Heart left ventricle (tissue), 16 donors: Measurements from ENCODE around the gene AMBN. TPM values are rescaled to one million over a fixed set of nuclear protein-coding genes. Genes with fewer than 3 reads are reported as not detected.

Experiments
- ATAC-seq, 4 donors: fragments of 200-7000 bp; cut with Tn5 transposase; one replicate each; pipeline ENCODE4 v1.9.1; 2020 to 2022; ENCODE audit warnings: moderate library complexity in 4 of 4, mild to moderate bottlenecking in 3 of 4, moderate number of reproducible peaks in 1 of 4
- DNase-seq, 5 donors: peaks; one replicate each; pipeline ENCODE4 v3.0.0-alpha.2; 2020
- H3K27ac ChIP-seq, 12 donors: fragments of 200-600 bp; sonication (generic) in 4 of 12; one replicate each; pipeline versions ENCODE4 v1.5.0 to v1.8.0; 2016 to 2022; ENCODE audit warnings: mild to moderate bottlenecking in 2 of 12
- H3K27me3 ChIP-seq, 9 donors: fragments of 200-600 bp; sonication (generic) in 2 of 9; one replicate each; pipeline versions ENCODE4 v1.5.1 to v1.8.0; 2016 to 2022; ENCODE audit warnings: mild to moderate bottlenecking in 3 of 9
- H3K36me3 ChIP-seq, 9 donors: fragments of 200-600 bp; sonication (generic) in 2 of 9; one replicate each; pipeline versions ENCODE4 v1.5.0 to v1.8.0; 2018 to 2022; ENCODE audit warnings: mild to moderate bottlenecking in 2 of 9
- H3K4me1 ChIP-seq, 12 donors: fragments of 200-600 bp; sonication (generic) in 4 of 12; one replicate each; pipeline versions ENCODE4 v1.5.0 to v1.8.0; 2016 to 2022; ENCODE audit warnings: mild to moderate bottlenecking in 3 of 12
- H3K4me3 ChIP-seq, 12 donors: fragments of 200-600 bp; sonication (generic) in 4 of 12; one replicate each; pipeline versions ENCODE4 v1.5.0 to v1.8.0; 2017 to 2022; ENCODE audit warnings: mild to moderate bottlenecking in 9 of 12, moderate library complexity in 4 of 12
- H3K9me3 ChIP-seq, 12 donors: fragments of 200-600 bp; sonication (generic) in 4 of 12; one replicate each; pipeline versions ENCODE4 v1.5.0 to v1.8.0; 2016 to 2022; ENCODE audit warnings: mild to moderate bottlenecking in 1 of 12
- POLR2A ChIP-seq, 2 donors: fragments of 450-650 bp; IDR thresholded peaks; one replicate each; pipeline ENCODE4 v1.6.1; 2017; ENCODE audit warnings: antibody characterized with exemption in 2 of 2, mild to moderate bottlenecking in 2 of 2, moderate library complexity in 2 of 2
- WGBS, 4 donors: extraction: QIAGEN DNeasy Blood & Tissue Kit in 2 of 4; methylation state at CpG; one replicate each; pipeline versions ENCODE4 v1.1.5 to v1.1.7; 2013 to 2018; 5-methylcytosine and 5-hydroxymethylcytosine counted together
- intact Hi-C, 10 donors: fragments of 100-400 bp; cut with DNase I; formaldehyde crosslinking; loops; one replicate each; pipeline versions ENCODE4 v1.11.1 to v1.14.2; 2022
- polyA plus RNA-seq, 2 donors: library from polyadenylated mRNA; stranded (reverse); fragments of 200-250 nt; gene quantifications; one replicate each; pipeline ENCODE4 v1.2.3, GENCODE V29; 2013
- total RNA-seq, 9 donors: library from RNA; depleted of rRNA in 2 of 9; stranded (reverse); fragments of >200 nt in 2 of 9; fragmentation: NEBNext Ultra II Directional in 3 of 9; extraction: Animal tissue kit (Norgen Biotek cat#: 25700) in 3 of 9; gene quantifications; one replicate each; pipeline versions ENCODE4 v1.1.0 to v1.2.4, GENCODE V29; 2016 to 2023
- TF ChIP-seq, protein P1 (sequence below), 12 donors: fragments of 200-600 bp; sonication (generic) in 4 of 12; IDR thresholded peaks; one replicate each; pipeline versions ENCODE4 v1.5.0 to v1.8.0; 2018 to 2022; ENCODE audit warnings: antibody characterized with exemption in 12 of 12, mild to moderate bottlenecking in 5 of 12
- donor health status: ischemic (EF 13 %, LVEDD 7.1; RV severe dilation, severe dysfunction).
- donor health status: healthy with polysubstance abuse.
- donor health status: DM: no; HTN: yes; CAD: no.
- donor health status: DM: no; HTN: no; CAD: no.
- donor health status: ischemic (EF 25% LVEDD 6.9; RV normal size, moderate dysfunction).
- donor health status: ischemic (EF 25% LVEDD 5.7; RV mildly dilated, moderate dysfunction).
- donor health status: healthy.
- donor health status: DM: yes; HTN: yes; CAD: no.
- donor health status: ischemic (EF 35%, LVEDD 5.7; RV mildly dilated, moderate dysfunction).
- donor health status: nonischemic (EF 11% LVEDD 7.7; RV severe dilation, severe dysfunction).
- donor health status: DM: yes; HTN: yes; CAD: no.
- donor health status: PGD.
- donor health status: ischemic (EF 29% LVEDD 5.4; RV normal size, mild dysfunction).
- donor health status: nonischemic (EF 23%, LVEDD 6.1; RV moderate dilation, normal function).

The AMBN gene
- total and polyA plus RNA-seq, 11 donors, result not detected

DNA sequence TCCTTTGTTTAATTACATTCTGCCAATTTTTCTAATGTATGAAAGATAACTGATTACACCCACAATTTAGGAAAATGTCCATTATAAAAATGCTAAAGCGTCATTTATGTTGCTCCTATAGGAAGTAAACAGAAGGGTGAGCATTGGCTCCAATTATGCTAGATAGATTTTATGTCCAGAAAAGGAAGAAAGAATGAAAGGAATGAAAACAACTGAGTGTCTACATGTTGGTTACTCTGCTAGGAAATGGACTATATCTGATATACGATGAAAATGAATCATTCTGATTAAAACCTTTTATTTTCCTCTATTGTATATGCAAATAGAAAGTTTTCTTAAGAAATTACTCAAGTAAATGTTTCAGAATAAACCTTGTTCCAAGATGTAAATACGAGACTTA, 38.1 kb downstream of the AMBN start:
- intact Hi-C loops, result no loop called here
- WGBS, 4 donors, result 77 to 87% (median 81%) methylated on average over 3 of the region's 3 CpGs
- TF ChIP-seq, protein P1, sequence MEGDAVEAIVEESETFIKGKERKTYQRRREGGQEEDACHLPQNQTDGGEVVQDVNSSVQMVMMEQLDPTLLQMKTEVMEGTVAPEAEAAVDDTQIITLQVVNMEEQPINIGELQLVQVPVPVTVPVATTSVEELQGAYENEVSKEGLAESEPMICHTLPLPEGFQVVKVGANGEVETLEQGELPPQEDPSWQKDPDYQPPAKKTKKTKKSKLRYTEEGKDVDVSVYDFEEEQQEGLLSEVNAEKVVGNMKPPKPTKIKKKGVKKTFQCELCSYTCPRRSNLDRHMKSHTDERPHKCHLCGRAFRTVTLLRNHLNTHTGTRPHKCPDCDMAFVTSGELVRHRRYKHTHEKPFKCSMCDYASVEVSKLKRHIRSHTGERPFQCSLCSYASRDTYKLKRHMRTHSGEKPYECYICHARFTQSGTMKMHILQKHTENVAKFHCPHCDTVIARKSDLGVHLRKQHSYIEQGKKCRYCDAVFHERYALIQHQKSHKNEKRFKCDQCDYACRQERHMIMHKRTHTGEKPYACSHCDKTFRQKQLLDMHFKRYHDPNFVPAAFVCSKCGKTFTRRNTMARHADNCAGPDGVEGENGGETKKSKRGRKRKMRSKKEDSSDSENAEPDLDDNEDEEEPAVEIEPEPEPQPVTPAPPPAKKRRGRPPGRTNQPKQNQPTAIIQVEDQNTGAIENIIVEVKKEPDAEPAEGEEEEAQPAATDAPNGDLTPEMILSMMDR (IDR thresholded peaks at IDR 0.05), result no peak
- no peak for TF ChIP-seq POLR2A (IDR thresholded peaks at IDR 0.05)
- no peak overlapping the region for H3K4me3 ChIP-seq
- DNase-seq (no peak), ATAC-seq (no peak)
- no peaks in the 10 kb centered on the region for H3K36me3 ChIP-seq
- peaks cover 0 to 2% (median 0%) of the 10 kb centered on the region in 12 donors for H3K4me1 ChIP-seq
- no peak overlapping the region for H3K27ac ChIP-seq
- no peaks in the 10 kb centered on the region for H3K9me3 ChIP-seq
- H3K27me3 ChIP-seq, result no peaks in the 10 kb centered on the region

DNA sequence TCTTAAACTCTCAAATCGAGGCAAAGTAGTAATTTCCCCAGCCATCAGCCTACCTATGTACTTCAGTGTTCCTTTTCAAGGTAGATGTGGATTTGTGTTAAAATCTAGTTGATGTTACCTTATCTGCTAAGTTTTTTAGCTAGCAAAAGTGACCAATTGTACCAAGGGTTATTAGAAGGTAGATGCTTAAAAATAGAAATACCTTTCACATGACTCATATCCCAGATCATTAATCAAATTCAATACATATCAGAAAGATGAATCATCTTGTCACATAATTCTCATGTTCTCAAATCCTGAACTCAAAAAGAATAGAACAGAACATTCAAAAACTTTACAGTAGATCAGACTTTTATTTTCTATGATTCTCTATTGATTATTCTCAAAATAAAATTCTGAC, 40.0 kb downstream of the AMBN start:
- intact Hi-C loops, result no loop called here
- Histone ChIP-seq H3K4me1 (peaks cover 0 to 5% (median 0%) of the 10 kb centered on the region in 12 donors), H3K36me3 (no peaks in the 10 kb centered on the region), H3K9me3 (no peaks in the 10 kb centered on the region), H3K27me3 (no peaks in the 10 kb centered on the region), H3K27ac (no peak overlapping the region), H3K4me3 (no peak overlapping the region)
- ATAC-seq (no peak), DNase-seq (no peak)
- 79 to 88% (median 84%) methylated on average over 1 of the region's 1 CpG for WGBS, 4 donors
- no peak for TF ChIP-seq POLR2A (IDR thresholded peaks at IDR 0.05)
- TF ChIP-seq, protein P1 (IDR thresholded peaks at IDR 0.05), result no peak

DNA sequence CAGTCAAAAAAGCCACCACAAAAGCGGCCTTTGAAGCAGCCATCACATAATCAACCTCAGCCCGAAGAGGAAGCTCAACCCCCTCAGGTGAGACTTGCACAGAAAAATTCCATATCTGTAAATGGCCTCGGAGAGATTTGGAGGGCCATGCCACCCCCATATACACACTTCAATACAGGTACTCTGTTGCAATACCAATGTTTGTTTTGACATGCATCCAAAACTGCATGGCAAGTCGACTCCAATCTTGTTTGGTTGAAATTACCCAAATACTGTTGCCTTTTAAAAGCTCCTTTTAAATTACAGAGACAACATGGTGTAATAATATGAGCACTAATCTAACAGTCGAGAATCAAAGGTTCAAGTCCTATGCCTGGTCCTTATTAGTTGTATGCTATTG, 42.4 kb downstream of the AMBN start:
- H3K4me3 ChIP-seq, result no peak overlapping the region
- no peaks in the 10 kb centered on the region for H3K27me3 ChIP-seq
- intact Hi-C loops, result no loop called here
- no peak for ATAC-seq
- H3K4me1 ChIP-seq, result peaks cover 0 to 16% (median 0%) of the 10 kb centered on the region in 12 donors
- WGBS, 4 donors, result 87 to 93% (median 89%) methylated on average over 5 of the region's 5 CpGs
- TF ChIP-seq, protein P1 (IDR thresholded peaks at IDR 0.05), result no peak
- no peak for TF ChIP-seq POLR2A (IDR thresholded peaks at IDR 0.05)
- H3K36me3 ChIP-seq, result no peaks in the 10 kb centered on the region
- H3K9me3 ChIP-seq, result no peaks in the 10 kb centered on the region
- no peak overlapping the region for H3K27ac ChIP-seq
- no peak for DNase-seq

DNA sequence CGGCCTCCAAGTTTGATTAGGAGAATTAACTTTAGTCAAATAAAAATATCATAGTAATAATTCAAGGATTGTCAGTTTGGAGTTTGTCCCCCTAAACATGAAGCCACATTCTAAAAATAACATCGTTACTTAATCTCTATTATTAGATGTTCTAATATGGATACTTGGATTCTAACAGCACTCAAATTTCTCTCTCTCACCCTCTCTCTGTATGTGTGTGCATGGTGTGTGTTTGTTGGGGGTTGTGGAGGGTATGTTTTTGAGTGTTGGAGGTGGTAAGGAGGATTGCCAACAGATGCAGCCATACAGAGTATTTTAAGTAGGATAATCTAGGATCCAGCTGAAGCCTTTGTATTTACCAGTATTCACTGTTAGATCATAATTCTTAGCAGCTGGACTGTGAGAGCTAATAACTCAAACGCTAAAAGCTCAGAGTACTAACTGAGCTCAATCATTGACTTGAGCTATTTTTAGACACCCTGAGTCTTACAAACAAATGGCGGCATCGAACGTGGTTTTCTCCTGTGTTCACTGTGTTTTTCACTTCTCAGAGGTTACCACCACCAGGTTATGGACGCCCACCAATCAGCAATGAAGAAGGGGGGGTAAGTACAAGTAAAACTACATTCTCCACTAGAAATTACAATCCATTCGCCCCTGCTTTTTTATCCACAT, 45.3 kb downstream of the AMBN start:
- TF ChIP-seq, protein P1 (IDR thresholded peaks at IDR 0.05), result no peak
- TF ChIP-seq POLR2A (IDR thresholded peaks at IDR 0.05), result no peak
- peak; percentile 75 to 90 (median 90) for ATAC-seq
- Histone ChIP-seq H3K36me3 (no peaks in the 10 kb centered on the region), H3K27me3 (no peaks in the 10 kb centered on the region), H3K9me3 (no peaks in the 10 kb centered on the region), H3K4me3 (peak overlapping the region in 9 of 12 donors; percentile 9 to 40 (median 29)), H3K27ac (peak overlapping the region; percentile 41 to 85 (median 70)), H3K4me1 (peaks cover 0 to 16% (median 0%) of the 10 kb centered on the region in 12 donors)
- no peak for DNase-seq
- intact Hi-C loops, result loop anchor here in 1 of 10 donors (5.0 kb wide), 1 partner anchor 50 kb away; the partner anchor contains the start of gene UTP3
- 30 to 41% (median 38%) methylated on average over 8 of the region's 8 CpGs for WGBS, 4 donors
